Measurements from ENCODE around the gene RSRC2. TPM values are rescaled to one million over a fixed set of nuclear protein-coding genes. Genes with fewer than 3 reads are reported as not detected.
"Not testable (repeated sequence)": the region's sequence is repeated elsewhere in the genome, so short reads cannot be mapped to it uniquely, and the experiment has no call there.

RSRC2 gene
- total RNA-seq, 1 experiment from 2014 or later: 64.9 TPM

DNA sequence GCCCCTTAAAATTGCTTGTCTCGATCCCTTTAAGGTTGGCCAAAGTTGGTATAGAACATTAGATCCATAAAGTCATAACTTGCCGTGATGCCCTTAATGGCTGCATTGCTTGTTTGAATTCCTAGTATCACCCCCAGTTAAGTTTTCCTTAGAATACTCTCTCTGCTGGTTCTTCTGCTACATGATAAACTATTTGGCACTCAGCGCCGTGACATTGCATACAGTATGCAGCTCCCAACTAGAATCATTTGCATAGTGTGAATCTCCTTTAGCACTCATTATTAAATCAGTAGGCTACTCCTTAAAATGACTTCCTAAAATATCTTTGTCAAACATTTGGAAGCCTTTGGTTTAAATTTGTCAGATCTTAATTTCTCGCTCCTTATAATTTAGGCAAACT lies 42.6 kb upstream of the RSRC2 start:
- no peak overlapping the region for H2BK5ac ChIP-seq (ENCODE audit: insufficient read length, low read length)
- H3K4me2 ChIP-seq (ENCODE audit: insufficient read depth, insufficient read length, low read length): no peak overlapping the region
- H3K23ac ChIP-seq (ENCODE audit: insufficient read length, low read depth, low read length): no peak overlapping the region
- H3K18ac ChIP-seq (ENCODE audit: insufficient read length, low read depth, low read length): no peak overlapping the region
- no CpG with 5 or more reads among the region's 5 CpGs for WGBS (ENCODE audit: extremely low coverage, insufficient read length, low lambda C conversion rate)
- no peaks in the 10 kb centered on the region for H4K20me1 ChIP-seq (ENCODE audit: control insufficient read depth, insufficient read depth, insufficient read length)
- no peak overlapping the region for H3K14ac ChIP-seq (ENCODE audit: insufficient read depth, low read length)
- TF ChIP-seq, protein P1, sequence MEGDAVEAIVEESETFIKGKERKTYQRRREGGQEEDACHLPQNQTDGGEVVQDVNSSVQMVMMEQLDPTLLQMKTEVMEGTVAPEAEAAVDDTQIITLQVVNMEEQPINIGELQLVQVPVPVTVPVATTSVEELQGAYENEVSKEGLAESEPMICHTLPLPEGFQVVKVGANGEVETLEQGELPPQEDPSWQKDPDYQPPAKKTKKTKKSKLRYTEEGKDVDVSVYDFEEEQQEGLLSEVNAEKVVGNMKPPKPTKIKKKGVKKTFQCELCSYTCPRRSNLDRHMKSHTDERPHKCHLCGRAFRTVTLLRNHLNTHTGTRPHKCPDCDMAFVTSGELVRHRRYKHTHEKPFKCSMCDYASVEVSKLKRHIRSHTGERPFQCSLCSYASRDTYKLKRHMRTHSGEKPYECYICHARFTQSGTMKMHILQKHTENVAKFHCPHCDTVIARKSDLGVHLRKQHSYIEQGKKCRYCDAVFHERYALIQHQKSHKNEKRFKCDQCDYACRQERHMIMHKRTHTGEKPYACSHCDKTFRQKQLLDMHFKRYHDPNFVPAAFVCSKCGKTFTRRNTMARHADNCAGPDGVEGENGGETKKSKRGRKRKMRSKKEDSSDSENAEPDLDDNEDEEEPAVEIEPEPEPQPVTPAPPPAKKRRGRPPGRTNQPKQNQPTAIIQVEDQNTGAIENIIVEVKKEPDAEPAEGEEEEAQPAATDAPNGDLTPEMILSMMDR (conservative IDR thresholded peaks at IDR 0.05): no peak
- H3K36me3 Mint-ChIP-seq (ENCODE audit: insufficient read depth in 1 of 3, low read depth in 3 of 3): peaks cover 31 to 59% (median 52%) of the 10 kb centered on the region in 3 experiments; a peak in 6 of 7 replicates
- no peak overlapping the region for H2BK20ac ChIP-seq (ENCODE audit: low read depth, low read length, poor library complexity, severe bottlenecking)
- no peak overlapping the region for H2BK15ac ChIP-seq (ENCODE audit: low read depth, low read length)
- H2BK120ac ChIP-seq (ENCODE audit: low read depth, low read length, poor library complexity, severe bottlenecking): no peak overlapping the region
- no peak overlapping the region for H4K5ac ChIP-seq (ENCODE audit: insufficient read length, low read depth, low read length)
- no peak overlapping the region for H3K27ac ChIP-seq (ENCODE audit: insufficient read length, low read depth, low read length)
- no peak overlapping the region for H2AK5ac ChIP-seq (ENCODE audit: insufficient read length, low read length)
- no peak overlapping the region for H4K91ac ChIP-seq (ENCODE audit: insufficient read length, low read depth, low read length)
- no peaks in the 10 kb centered on the region for H3K9me3 Mint-ChIP-seq
- H3T11ph ChIP-seq (ENCODE audit: low read length): no peak overlapping the region
- no peaks in the 10 kb centered on the region for H3K9me3 ChIP-seq (ENCODE audit: control insufficient read depth, low read depth, low read length)
- H4K8ac ChIP-seq (replicated peaks; ENCODE audit: insufficient read length, low read depth, low read length): no peak overlapping the region
- no peaks in the 10 kb centered on the region for H3K4me1 ChIP-seq (ENCODE audit: insufficient read depth, low read length)
- no peak overlapping the region; a peak in 1 of 7 replicates for H3K27ac Mint-ChIP-seq
- no peaks in the 10 kb centered on the region for H3K4me1 Mint-ChIP-seq
- H3K23me2 ChIP-seq (ENCODE audit: insufficient read length, low read depth, low read length, poor library complexity, severe bottlenecking): no peaks in the 10 kb centered on the region
- no peak overlapping the region for H3K4me3 Mint-ChIP-seq
- no peak overlapping the region for H2AFZ ChIP-seq (ENCODE audit: low read length)
- H3K9ac ChIP-seq (ENCODE audit: extremely low read depth, insufficient read length, low read length): no peak overlapping the region
- no peak for DNase-seq
- H3K27me3 Mint-ChIP-seq (ENCODE audit: low read depth): no peaks in the 10 kb centered on the region
- H3K79me1 ChIP-seq (ENCODE audit: insufficient read depth, low read depth, low read length, poor library complexity, severe bottlenecking): no peaks in the 10 kb centered on the region
- H2BK12ac ChIP-seq (ENCODE audit: insufficient read length, low read depth, low read length): no peak overlapping the region
- no peaks in the 10 kb centered on the region for H3K27me3 ChIP-seq (ENCODE audit: insufficient read depth, low read length)
- H3K79me2 ChIP-seq (ENCODE audit: insufficient read depth, low read length): no peaks in the 10 kb centered on the region
- no peak overlapping the region for H3K4ac ChIP-seq (ENCODE audit: low read depth, low read length)
- no peak overlapping the region for H3K56ac ChIP-seq (ENCODE audit: insufficient read length, low read depth, low read length)

DNA sequence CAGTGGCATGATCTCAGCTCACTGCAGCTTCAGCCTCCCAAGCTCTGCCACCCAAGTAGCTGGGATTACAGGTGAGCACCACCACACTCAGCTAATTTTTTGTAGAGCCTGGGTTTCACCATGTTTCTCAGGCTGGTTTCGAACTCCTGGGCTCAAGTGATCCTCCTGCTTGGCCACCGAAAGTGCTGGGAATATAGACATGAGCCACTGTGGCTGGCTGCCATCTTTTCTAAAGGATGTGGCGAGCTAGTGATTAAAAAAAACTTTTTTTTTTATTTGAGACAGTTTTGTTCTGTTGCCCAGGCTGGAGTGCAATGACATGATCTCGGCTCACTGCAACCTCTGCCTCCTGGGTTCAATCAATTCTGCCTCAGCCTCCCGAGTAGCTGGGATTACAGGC lies 40.1 kb upstream of the RSRC2 start:
- H3K14ac ChIP-seq (ENCODE audit: insufficient read depth, low read length); H2AK5ac ChIP-seq (ENCODE audit: insufficient read length, low read length); H4K20me1 ChIP-seq (ENCODE audit: control insufficient read depth, insufficient read depth, insufficient read length); H3K4me1 ChIP-seq (ENCODE audit: insufficient read depth, low read length); H3K4me1 Mint-ChIP-seq; H2BK12ac ChIP-seq (ENCODE audit: insufficient read length, low read depth, low read length); H3K4ac ChIP-seq (ENCODE audit: low read depth, low read length); H3K9ac ChIP-seq (ENCODE audit: extremely low read depth, insufficient read length, low read length); H2BK15ac ChIP-seq (ENCODE audit: low read depth, low read length); H3K23me2 ChIP-seq (ENCODE audit: insufficient read length, low read depth, low read length, poor library complexity, severe bottlenecking); H3K27ac Mint-ChIP-seq; H3K18ac ChIP-seq (ENCODE audit: insufficient read length, low read depth, low read length); H3K79me2 ChIP-seq (ENCODE audit: insufficient read depth, low read length); H2BK5ac ChIP-seq (ENCODE audit: insufficient read length, low read length); H3K23ac ChIP-seq (ENCODE audit: insufficient read length, low read depth, low read length); H3K4me3 Mint-ChIP-seq; H3K27me3 ChIP-seq (ENCODE audit: insufficient read depth, low read length); H3T11ph ChIP-seq (ENCODE audit: low read length); H4K91ac ChIP-seq (ENCODE audit: insufficient read length, low read depth, low read length); H3K27ac ChIP-seq (ENCODE audit: insufficient read length, low read depth, low read length); H3K56ac ChIP-seq (ENCODE audit: insufficient read length, low read depth, low read length); DNase-seq; H4K5ac ChIP-seq (ENCODE audit: insufficient read length, low read depth, low read length); H3K4me2 ChIP-seq (ENCODE audit: insufficient read depth, insufficient read length, low read length); H3K9me3 Mint-ChIP-seq; H3K9me3 ChIP-seq (ENCODE audit: control insufficient read depth, low read depth, low read length); H3K79me1 ChIP-seq (ENCODE audit: insufficient read depth, low read depth, low read length, poor library complexity, severe bottlenecking); H2BK120ac ChIP-seq (ENCODE audit: low read depth, low read length, poor library complexity, severe bottlenecking); H3K27me3 Mint-ChIP-seq (ENCODE audit: low read depth); H2BK20ac ChIP-seq (ENCODE audit: low read depth, low read length, poor library complexity, severe bottlenecking); H2AFZ ChIP-seq (ENCODE audit: low read length); H4K8ac ChIP-seq (replicated peaks; ENCODE audit: insufficient read length, low read depth, low read length): not testable (repeated sequence)
- H3K36me3 Mint-ChIP-seq (ENCODE audit: insufficient read depth in 1 of 3, low read depth in 3 of 3): peaks cover 29 to 58% (median 48%) of the 10 kb centered on the region in 3 experiments; a peak in 6 of 7 replicates
- no CpG with 5 or more reads among the region's 5 CpGs for WGBS (ENCODE audit: extremely low coverage, insufficient read length, low lambda C conversion rate)
